ENCODE results near the gene HEPHL1. TPM values are rescaled to one million over a fixed set of nuclear protein-coding genes. Genes with fewer than 3 reads are reported as not detected.

The HEPHL1 gene
- total RNA-seq, 2 experiments from 2014 or later, result not detected

GRCh38 chr11:94128291-94128745 lies 107.2 kb downstream of the HEPHL1 start:
- H3K4me3 Mint-ChIP-seq, result no peak overlapping the region
- peaks cover 15% of the 10 kb centered on the region for H3K4me1 Mint-ChIP-seq (ENCODE audit: low read depth)
- H3K9me3 Mint-ChIP-seq, result no peaks in the 10 kb centered on the region
- H3K36me3 Mint-ChIP-seq (ENCODE audit: low read depth), result no peaks in the 10 kb centered on the region
- CTCF ChIA-PET, result interaction anchor here (0.9 to 1.2 kb wide), 3 partner anchors 43 to 58 kb away, joined by 3 to 4 read pairs (median 3); no protein-coding TSS in a partner anchor
- intact Hi-C loops (cut with micrococcal nuclease), result loop anchor here (1.0 to 5.0 kb wide), 6 partner anchors 24 to 586 kb away; partner anchors contain the start of genes ANKRD49, C11orf54, CEP295 and MED17
- peak overlapping the region; percentile 88 for H3K27ac Mint-ChIP-seq
- no peaks in the 10 kb centered on the region for H3K27me3 Mint-ChIP-seq (ENCODE audit: low read depth)
- DNase-seq, result no peak

DNA sequence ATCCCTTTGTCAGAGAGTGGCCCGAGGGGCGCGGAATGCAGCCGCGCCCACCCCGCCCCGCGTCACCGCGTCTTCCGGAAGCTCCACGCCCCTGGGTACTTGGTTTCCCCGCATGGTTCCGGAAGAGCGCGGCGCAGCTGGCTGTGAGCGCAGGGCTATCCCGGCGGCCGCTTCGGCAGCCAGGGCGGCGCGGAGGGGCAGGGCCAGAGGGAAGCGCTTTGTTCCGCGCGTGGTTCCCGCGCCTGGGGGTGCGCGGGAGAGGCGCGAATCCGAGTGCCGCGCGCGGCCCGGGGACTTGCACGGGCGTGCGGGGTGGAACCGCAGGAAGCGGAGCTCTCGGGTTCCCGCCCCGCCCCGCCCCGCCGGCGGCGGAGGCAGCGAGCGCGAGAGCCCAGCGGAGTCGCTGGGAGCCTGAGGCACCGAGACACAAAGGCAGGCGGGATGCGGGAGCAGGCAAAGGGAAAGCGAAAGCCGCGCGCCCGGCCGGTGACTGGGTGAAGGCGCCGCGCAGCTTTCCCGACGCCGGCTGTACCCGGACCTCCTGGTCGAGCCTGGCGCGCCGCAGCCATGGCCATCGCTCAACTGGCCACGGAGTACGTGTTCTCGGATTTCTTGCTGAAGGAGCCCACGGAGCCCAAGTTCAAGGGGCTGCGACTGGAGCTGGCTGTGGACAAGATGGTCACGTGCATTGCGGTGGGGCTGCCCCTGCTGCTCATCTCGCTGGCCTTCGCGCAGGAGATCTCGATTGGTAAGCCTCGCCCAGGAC lies 107.8 kb downstream of the HEPHL1 start, which contains the start of gene PANX1:
PANX1 (plus strand) TSS at position 96 of the 766 bp plus-strand sequence; CDS start at position 568, 472 bp downstream.
- no peaks in the 10 kb centered on the region for H3K9me3 Mint-ChIP-seq
- H3K27me3 Mint-ChIP-seq (ENCODE audit: low read depth), result no peaks in the 10 kb centered on the region
- peak within 1 kb of the TSS; percentile 88 for H3K27ac Mint-ChIP-seq
- H3K4me3 Mint-ChIP-seq, result no peak within 1 kb of the TSS
- CTCF ChIA-PET, result interaction anchor here (0.9 to 1.2 kb wide), 3 partner anchors 43 to 57 kb away, joined by 3 to 4 read pairs (median 3); no protein-coding TSS in a partner anchor
- H3K4me1 Mint-ChIP-seq (ENCODE audit: low read depth), result peaks cover 21% of the 10 kb centered on the region
- DNase-seq, result peak; percentile 71
- intact Hi-C loops (cut with micrococcal nuclease), result loop anchor here (1.0 to 5.0 kb wide), 7 partner anchors 23 to 931 kb away; partner anchors contain the start of genes ANKRD49, C11orf54, CEP295 and MED17
- no peaks in the 10 kb centered on the region for H3K36me3 Mint-ChIP-seq (ENCODE audit: low read depth)

DNA sequence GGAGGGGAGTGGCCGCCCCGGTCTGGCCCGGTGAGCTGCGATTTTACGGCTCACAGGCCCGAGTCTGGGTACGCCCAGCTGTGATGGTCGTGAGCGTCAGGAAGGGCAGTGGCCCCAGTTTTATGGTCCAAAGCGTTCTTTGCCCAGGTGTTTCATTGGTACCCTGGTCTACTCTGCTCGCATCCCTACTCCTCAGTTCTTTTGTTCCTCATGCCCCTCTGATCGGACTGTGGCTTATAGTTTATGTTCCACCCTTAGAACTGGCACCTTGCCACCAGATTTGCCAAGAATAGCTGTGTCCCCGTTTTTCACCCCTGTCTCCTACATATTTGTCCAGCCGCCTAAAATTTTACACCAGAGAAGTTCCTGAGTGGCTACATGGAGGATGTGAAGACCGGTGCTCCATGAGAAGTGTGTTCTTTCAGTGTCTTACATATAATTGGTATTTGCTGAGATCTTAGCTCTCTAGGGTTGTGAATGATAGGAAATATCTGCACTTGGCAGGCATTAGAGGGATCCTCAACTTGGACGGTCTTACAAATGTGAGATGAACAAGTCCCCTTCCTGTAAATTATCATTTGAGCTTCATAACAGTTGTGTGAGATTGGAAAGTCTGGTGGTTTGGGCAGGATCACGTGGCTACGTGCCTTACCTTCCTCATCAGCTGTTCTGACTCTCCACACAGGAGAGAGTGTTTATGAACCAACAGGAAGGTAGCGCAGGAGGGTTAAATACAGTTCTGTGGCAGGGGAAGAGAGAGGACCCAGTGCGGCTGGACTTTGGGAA lies 108.6 kb downstream of the HEPHL1 start:
- peak; percentile 57 for DNase-seq
- Mint-ChIP-seq H3K4me1 (ENCODE audit: low read depth) (peaks cover 29% of the 10 kb centered on the region), H3K9me3 (no peaks in the 10 kb centered on the region)

DNA sequence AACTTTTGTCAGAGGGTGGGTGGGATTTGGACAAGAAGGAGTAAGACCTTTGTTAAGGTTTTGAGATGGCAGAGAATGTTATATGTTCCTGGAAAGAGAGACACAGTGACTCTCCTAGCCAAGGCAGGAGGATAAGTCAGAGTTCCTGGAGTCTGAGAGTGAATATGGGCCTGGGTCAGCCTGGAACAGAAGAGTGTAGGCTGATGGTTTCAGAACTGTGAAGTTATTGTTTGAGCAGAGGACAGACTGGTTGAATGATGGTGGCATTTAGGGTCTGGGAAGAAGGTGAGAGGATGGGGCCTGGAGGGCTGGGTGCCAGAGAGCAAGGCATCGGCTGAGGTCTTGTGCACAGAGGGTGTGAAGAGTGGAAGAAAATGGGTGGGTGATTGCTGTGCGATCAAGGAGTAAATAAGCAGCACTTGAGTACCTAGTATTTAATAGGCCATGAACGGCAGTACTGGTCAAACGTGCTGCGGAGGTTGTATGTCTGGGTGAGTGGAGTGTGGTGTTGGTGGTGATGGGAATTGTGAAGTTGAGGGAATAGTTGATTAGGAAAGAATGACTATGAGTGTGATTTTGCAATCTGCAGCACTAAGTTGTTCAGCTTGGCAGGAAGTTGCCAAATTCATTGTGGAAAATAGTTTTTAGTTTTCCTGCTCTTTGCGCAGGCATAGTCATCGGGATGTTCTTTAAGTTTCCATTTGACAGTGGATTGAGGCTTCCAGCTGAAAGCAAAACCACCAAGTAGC lies 109.3 kb downstream of the HEPHL1 start:
- H3K36me3 Mint-ChIP-seq (ENCODE audit: low read depth), result no peaks in the 10 kb centered on the region
- CTCF ChIA-PET, result no interaction called here
- H3K27me3 Mint-ChIP-seq (ENCODE audit: low read depth), result no peaks in the 10 kb centered on the region
- no peaks in the 10 kb centered on the region for H3K9me3 Mint-ChIP-seq
- H3K4me3 Mint-ChIP-seq, result no peak overlapping the region
- DNase-seq, result no peak
- intact Hi-C loops (cut with micrococcal nuclease), result loop anchor here (2.0 to 10.0 kb wide), 3 partner anchors 414 to 1544 kb away; partner anchors contain the start of gene ENDOD1
- H3K27ac Mint-ChIP-seq, result no peak overlapping the region
- peaks cover 36% of the 10 kb centered on the region for H3K4me1 Mint-ChIP-seq (ENCODE audit: low read depth)

More for the DNA sequence above, 108.6 kb downstream of the HEPHL1 start:
- Mint-ChIP-seq H3K4me3 (no peak overlapping the region), H3K27me3 (ENCODE audit: low read depth) (no peaks in the 10 kb centered on the region), H3K27ac (no peak overlapping the region), H3K36me3 (ENCODE audit: low read depth) (no peaks in the 10 kb centered on the region)
- CTCF ChIA-PET, result no interaction called here
- intact Hi-C loops (cut with micrococcal nuclease), result loop anchor here (1.0 to 10.0 kb wide), 5 partner anchors 415 to 1545 kb away; partner anchors contain the start of genes ENDOD1 and SMCO4

- H3K9me3 Mint-ChIP-seq, result no peaks in the 10 kb centered on the region
- H3K27me3 Mint-ChIP-seq (ENCODE audit: low read depth), result no peaks in the 10 kb centered on the region
- no peak for DNase-seq
- no peak overlapping the region for H3K27ac Mint-ChIP-seq
- intact Hi-C loops (cut with micrococcal nuclease), result loop anchor here (2.0 to 10.0 kb wide), 3 partner anchors 414 to 1544 kb away; partner anchors contain the start of gene ENDOD1
- peaks cover 3% of the 10 kb centered on the region for H3K36me3 Mint-ChIP-seq (ENCODE audit: low read depth)
- no peak overlapping the region for H3K4me3 Mint-ChIP-seq
- CTCF ChIA-PET, result interaction anchor here (1.1 kb wide), 1 partner anchor 17 kb away, joined by 4 read pairs; no protein-coding TSS in a partner anchor
- H3K4me1 Mint-ChIP-seq (ENCODE audit: low read depth), result peaks cover 43% of the 10 kb centered on the region
These were observed 110.0 kb downstream of the HEPHL1 start for GRCh38 chr11:94131047-94131717.

DNA sequence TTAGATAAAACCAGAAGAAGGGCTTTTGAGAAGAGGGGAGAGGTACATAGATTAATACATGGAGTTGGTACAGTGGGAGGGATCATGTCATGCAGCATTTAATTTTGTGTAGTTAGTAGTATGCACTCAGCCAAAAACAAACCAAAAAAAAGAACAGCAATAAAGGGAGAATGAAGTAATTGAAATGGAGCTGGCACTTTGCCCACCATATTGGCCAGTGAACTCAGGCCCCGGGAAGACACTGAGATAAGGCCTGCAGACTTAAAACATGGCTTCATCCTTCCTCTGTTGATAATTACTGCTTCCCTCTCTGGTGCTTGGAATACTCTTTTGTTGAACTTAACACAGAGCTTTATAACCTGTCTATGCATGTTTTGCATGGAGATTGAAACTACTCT lies 110.6 kb downstream of the HEPHL1 start:
- intact Hi-C loops (cut with micrococcal nuclease), result loop anchor here (2.0 to 10.0 kb wide), 3 partner anchors 413 to 1543 kb away; partner anchors contain the start of gene ENDOD1
- Mint-ChIP-seq H3K4me1 (ENCODE audit: low read depth) (peaks cover 46% of the 10 kb centered on the region), H3K36me3 (ENCODE audit: low read depth) (peaks cover 6% of the 10 kb centered on the region), H3K4me3 (no peak overlapping the region), H3K9me3 (no peaks in the 10 kb centered on the region), H3K27ac (no peak overlapping the region), H3K27me3 (ENCODE audit: low read depth) (no peaks in the 10 kb centered on the region)
- CTCF ChIA-PET, result interaction anchor here (1.1 kb wide), 1 partner anchor 16 kb away, joined by 4 read pairs; no protein-coding TSS in a partner anchor
- no peak for DNase-seq

GRCh38 chr11:94132152-94132558 lies 111.0 kb downstream of the HEPHL1 start:
- no peak overlapping the region for H3K27ac Mint-ChIP-seq
- no peak for DNase-seq
- CTCF ChIA-PET, result interaction anchor here (1.1 kb wide), 1 partner anchor 16 kb away, joined by 4 read pairs; no protein-coding TSS in a partner anchor
- H3K4me1 Mint-ChIP-seq (ENCODE audit: low read depth), result peaks cover 49% of the 10 kb centered on the region
- no peak overlapping the region for H3K4me3 Mint-ChIP-seq
- H3K36me3 Mint-ChIP-seq (ENCODE audit: low read depth), result peaks cover 8% of the 10 kb centered on the region
- intact Hi-C loops (cut with micrococcal nuclease), result loop anchor here (10.0 kb wide), 2 partner anchors 953 to 1543 kb away; partner anchors contain the start of gene ENDOD1
- H3K9me3 Mint-ChIP-seq, result no peaks in the 10 kb centered on the region
- H3K27me3 Mint-ChIP-seq (ENCODE audit: low read depth), result no peaks in the 10 kb centered on the region

DNA sequence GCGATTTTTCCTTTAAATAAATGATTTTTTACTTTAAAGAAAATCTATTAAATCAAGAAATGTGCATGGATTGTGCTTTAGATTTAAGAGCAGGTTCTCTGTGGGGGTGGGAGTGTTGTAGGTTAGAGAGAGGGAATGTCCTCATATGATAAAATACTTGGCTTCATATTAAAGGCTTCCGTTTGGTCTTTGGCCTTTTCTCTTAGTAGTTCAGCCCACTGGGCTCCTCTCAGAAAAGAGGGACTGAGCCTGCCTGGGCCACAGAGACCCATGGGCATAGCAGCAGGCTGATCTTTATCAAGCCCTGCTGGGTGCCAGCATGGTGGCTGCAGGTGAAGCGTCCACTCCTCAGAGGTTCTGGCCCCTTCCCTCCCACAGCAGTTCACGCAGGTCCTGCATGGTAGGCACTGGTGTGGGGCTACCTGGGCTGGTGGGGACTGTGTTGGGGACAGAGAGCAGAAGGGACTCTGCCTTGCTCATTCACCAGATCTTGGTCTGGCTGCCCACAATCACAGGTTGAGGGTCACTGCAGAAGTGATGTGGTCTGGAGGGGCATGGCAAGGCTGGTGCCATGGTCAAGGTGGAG lies 111.8 kb downstream of the HEPHL1 start:
- intact Hi-C loops (cut with micrococcal nuclease), result loop anchor here (10.0 kb wide), 2 partner anchors 952 to 1542 kb away; partner anchors contain the start of gene ENDOD1
- Mint-ChIP-seq H3K4me3 (no peak overlapping the region), H3K27ac (no peak overlapping the region), H3K4me1 (ENCODE audit: low read depth) (peaks cover 42% of the 10 kb centered on the region), H3K27me3 (ENCODE audit: low read depth) (no peaks in the 10 kb centered on the region), H3K36me3 (ENCODE audit: low read depth) (peaks cover 8% of the 10 kb centered on the region), H3K9me3 (no peaks in the 10 kb centered on the region)
- CTCF ChIA-PET, result no interaction called here
- DNase-seq, result no peak

DNA sequence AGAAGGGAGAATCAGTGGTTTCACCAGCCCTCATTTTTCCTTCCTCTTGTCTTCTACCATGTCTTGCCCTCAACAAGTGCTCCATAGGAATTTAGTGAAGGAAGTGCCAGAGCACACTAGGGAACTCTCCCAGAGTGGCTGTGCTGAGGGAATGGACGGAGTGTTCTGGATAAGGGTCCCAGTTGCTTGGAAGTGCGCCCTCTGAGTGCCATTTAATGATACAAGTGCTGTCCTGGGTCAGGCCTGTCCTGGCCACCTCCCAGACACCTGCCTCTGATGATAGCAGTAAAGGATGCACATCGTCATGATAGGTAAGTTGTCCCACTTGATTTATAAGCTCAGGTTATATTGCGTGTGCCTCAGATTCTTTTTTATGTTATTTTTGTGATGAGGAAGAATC lies 112.6 kb downstream of the HEPHL1 start:
- no peaks in the 10 kb centered on the region for H3K27me3 Mint-ChIP-seq (ENCODE audit: low read depth)
- DNase-seq, result no peak
- no peaks in the 10 kb centered on the region for H3K9me3 Mint-ChIP-seq
- H3K36me3 Mint-ChIP-seq (ENCODE audit: low read depth), result peaks cover 8% of the 10 kb centered on the region
- H3K27ac Mint-ChIP-seq, result peak overlapping the region; percentile 5
- CTCF ChIA-PET, result no interaction called here
- H3K4me1 Mint-ChIP-seq (ENCODE audit: low read depth), result peaks cover 38% of the 10 kb centered on the region
- intact Hi-C loops (cut with micrococcal nuclease), result loop anchor here (10.0 kb wide), 2 partner anchors 951 to 1541 kb away; partner anchors contain the start of gene ENDOD1
- H3K4me3 Mint-ChIP-seq, result no peak overlapping the region

GRCh38 chr11:94134651-94135512 lies 113.7 kb downstream of the HEPHL1 start:
- intact Hi-C loops (cut with micrococcal nuclease), result loop anchor here (1.0 to 10.0 kb wide), 6 partner anchors 8 to 1540 kb away; partner anchors contain the start of genes CWC15, ENDOD1 and KDM4D
- peaks cover 8% of the 10 kb centered on the region for H3K36me3 Mint-ChIP-seq (ENCODE audit: low read depth)
- DNase-seq, result peak; percentile 78
- H3K27me3 Mint-ChIP-seq (ENCODE audit: low read depth), result no peaks in the 10 kb centered on the region
- no peak overlapping the region for H3K4me3 Mint-ChIP-seq
- H3K4me1 Mint-ChIP-seq (ENCODE audit: low read depth), result peaks cover 40% of the 10 kb centered on the region
- CTCF ChIA-PET, result interaction anchor here (0.6 to 1.6 kb wide), 4 partner anchors 9 to 204 kb away, joined by 3 to 5 read pairs (median 4); no protein-coding TSS in a partner anchor
- no peaks in the 10 kb centered on the region for H3K9me3 Mint-ChIP-seq
- H3K27ac Mint-ChIP-seq, result peak overlapping the region; percentile 22
